8988T (cell line): Measurements from ENCODE around the gene PRR5.
"Not testable (repeated sequence)": the region's sequence is repeated elsewhere in the genome, so short reads cannot be mapped to it uniquely, and the experiment has no call there.

Source experiments
- DNase-seq: peaks from one replicate; pipeline ENCODE4 v3.0.0; 2011

Gene PRR5

GRCh38 chr22:44737406-44738346 lies 35.7 kb downstream of the PRR5 start:
- DNase-seq: no peak

- DNase-seq: no peak
These were observed 36.3 kb downstream of the PRR5 start for GRCh38 chr22:44738347-44738715.

GRCh38 chr22:44739024-44739423 lies 37.0 kb downstream of the PRR5 start:
- no peak for DNase-seq

GRCh38 chr22:44739666-44740065 lies 37.7 kb downstream of the PRR5 start:
- DNase-seq: not testable (repeated sequence)

GRCh38 chr22:44740307-44740706 lies 38.3 kb downstream of the PRR5 start:
- no peak for DNase-seq

GRCh38 chr22:44741929-44742328 lies 39.9 kb downstream of the PRR5 start:
- DNase-seq: no peak

GRCh38 chr22:44743247-44743646 lies 41.2 kb downstream of the PRR5 start:
- no peak for DNase-seq

- DNase-seq: no peak
These were observed 41.8 kb downstream of the PRR5 start for GRCh38 chr22:44743804-44744211.

GRCh38 chr22:44745853-44746789 lies 44.1 kb downstream of the PRR5 start:
- DNase-seq: no peak

GRCh38 chr22:44747784-44748127 lies 45.8 kb downstream of the PRR5 start:
- DNase-seq: not testable (repeated sequence)

GRCh38 chr22:44748524-44748923 lies 46.5 kb downstream of the PRR5 start:
- DNase-seq: no peak

- DNase-seq: no peak
These were observed 48.5 kb downstream of the PRR5 start for GRCh38 chr22:44750481-44750880.

GRCh38 chr22:44752285-44753188 lies 50.5 kb downstream of the PRR5 start, which contains the start of gene ARHGAP8:
Gene ARHGAP8, plus strand, starts transcription at chr22:44752575. Its CDS starts 33,953 bp downstream, at chr22:44786528.
- no peak for DNase-seq

GRCh38 chr22:44753189-44754042 lies 51.4 kb downstream of the PRR5 start:
- no peak for DNase-seq

GRCh38 chr22:44754998-44755397 lies 53.0 kb downstream of the PRR5 start:
- DNase-seq: no peak

- no peak for DNase-seq
These were observed 53.4 kb downstream of the PRR5 start for GRCh38 chr22:44755417-44755816.

- no peak for DNase-seq
These were observed 54.0 kb downstream of the PRR5 start for GRCh38 chr22:44755956-44756361.

- no peak for DNase-seq
These were observed 56.5 kb downstream of the PRR5 start for GRCh38 chr22:44758344-44758973.

- no peak for DNase-seq
These were observed 57.0 kb downstream of the PRR5 start for GRCh38 chr22:44759001-44759400.

GRCh38 chr22:44759430-44760310 lies 57.7 kb downstream of the PRR5 start:
- no peak for DNase-seq
